ENCODE results near the gene HPD.

HPD gene

DNA sequence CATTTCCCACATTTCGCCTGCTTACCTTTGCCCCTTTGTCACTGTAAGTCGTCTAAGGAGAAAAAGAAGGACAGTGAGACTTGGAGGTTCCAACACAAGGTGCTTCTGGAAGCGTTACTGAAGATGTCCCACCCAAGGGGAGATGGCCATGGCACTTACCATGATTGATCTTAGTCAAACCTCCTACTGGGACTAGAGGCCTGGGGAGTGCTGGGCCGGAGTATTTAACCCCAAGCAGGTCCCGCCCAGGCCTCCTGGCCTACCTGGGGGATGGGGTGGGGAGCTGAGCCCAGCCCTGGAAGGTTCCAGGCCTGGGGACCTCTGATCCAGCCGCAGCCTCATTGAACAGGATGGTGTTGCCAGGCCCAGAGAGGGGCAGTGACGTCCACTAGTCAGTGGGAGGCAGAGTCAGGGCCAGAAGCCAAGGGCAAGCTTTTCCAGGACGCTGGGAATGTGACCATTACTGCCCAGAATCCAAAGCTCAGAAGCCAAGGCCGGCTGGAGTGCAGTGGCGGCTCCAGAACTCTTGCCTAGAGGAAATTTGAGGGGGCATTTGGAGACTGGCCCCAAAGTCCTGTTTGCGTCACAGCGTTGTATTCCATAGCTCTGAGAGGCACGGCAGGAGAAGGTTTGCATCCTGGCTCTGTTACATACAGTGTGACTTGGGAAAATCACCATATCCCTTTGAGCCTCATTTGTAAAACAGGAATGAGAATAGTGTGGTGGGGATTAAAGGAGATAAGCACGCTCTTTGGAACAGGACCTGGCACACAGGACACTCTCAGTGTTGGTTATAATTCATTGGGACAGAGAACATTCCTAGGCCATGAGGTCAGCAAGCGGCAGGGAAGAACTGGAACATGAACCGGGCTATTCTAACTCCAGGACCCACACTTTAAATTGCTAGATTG, at the start of gene HPD:
Gene HPD, minus strand, starts transcription at position 198 of the 911 bp plus-strand sequence. Its CDS starts 36 bp downstream, at position 162.
- no peak within 1 kb of the TSS for H3K4me2 ChIP-seq (ENCODE audit: low read depth, low read length)
- H3K9ac ChIP-seq (ENCODE audit: low read length) = no peak within 1 kb of the TSS
- H3K36me3 ChIP-seq (replicated peaks; ENCODE audit: insufficient read depth, low read length) = no peaks in the 10 kb centered on the region
- H3K79me2 ChIP-seq (ENCODE audit: low read length) = no peaks in the 10 kb centered on the region
- no peaks in the 10 kb centered on the region for H3K9me3 ChIP-seq (replicated peaks; ENCODE audit: insufficient read depth, low read length)
- DNase-seq = no peak
- H3F3A ChIP-seq (ENCODE audit: insufficient read depth, low read length) = no peaks in the 10 kb centered on the region
- no peaks in the 10 kb centered on the region for H3K9me2 ChIP-seq (replicated peaks; ENCODE audit: insufficient read depth, low read length)
- H3K27ac ChIP-seq (ENCODE audit: low read length) = no peak within 1 kb of the TSS
- H3K4me3 ChIP-seq (ENCODE audit: low read length) = no peak within 1 kb of the TSS
- no peaks in the 10 kb centered on the region for H4K20me1 ChIP-seq (ENCODE audit: insufficient read depth, low read length)
- no peaks in the 10 kb centered on the region for H3K4me1 ChIP-seq (ENCODE audit: low read length)
- no peak for TF ChIP-seq EZH2 (optimal IDR thresholded peaks at IDR 0.05; ENCODE audit: low read depth, low read length)
- TF ChIP-seq, protein P1, sequence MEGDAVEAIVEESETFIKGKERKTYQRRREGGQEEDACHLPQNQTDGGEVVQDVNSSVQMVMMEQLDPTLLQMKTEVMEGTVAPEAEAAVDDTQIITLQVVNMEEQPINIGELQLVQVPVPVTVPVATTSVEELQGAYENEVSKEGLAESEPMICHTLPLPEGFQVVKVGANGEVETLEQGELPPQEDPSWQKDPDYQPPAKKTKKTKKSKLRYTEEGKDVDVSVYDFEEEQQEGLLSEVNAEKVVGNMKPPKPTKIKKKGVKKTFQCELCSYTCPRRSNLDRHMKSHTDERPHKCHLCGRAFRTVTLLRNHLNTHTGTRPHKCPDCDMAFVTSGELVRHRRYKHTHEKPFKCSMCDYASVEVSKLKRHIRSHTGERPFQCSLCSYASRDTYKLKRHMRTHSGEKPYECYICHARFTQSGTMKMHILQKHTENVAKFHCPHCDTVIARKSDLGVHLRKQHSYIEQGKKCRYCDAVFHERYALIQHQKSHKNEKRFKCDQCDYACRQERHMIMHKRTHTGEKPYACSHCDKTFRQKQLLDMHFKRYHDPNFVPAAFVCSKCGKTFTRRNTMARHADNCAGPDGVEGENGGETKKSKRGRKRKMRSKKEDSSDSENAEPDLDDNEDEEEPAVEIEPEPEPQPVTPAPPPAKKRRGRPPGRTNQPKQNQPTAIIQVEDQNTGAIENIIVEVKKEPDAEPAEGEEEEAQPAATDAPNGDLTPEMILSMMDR (IDR thresholded peaks at IDR 0.05; ENCODE audit: low read length) = no peak
- no peak for TF ChIP-seq EZH2phosphoT487 (IDR thresholded peaks at IDR 0.05; ENCODE audit: low read length)
- no peaks in the 10 kb centered on the region for H3K27me3 ChIP-seq (replicated peaks; ENCODE audit: insufficient read depth, low read length)
- H2AFZ ChIP-seq (ENCODE audit: low read length) = no peak within 1 kb of the TSS

DNA sequence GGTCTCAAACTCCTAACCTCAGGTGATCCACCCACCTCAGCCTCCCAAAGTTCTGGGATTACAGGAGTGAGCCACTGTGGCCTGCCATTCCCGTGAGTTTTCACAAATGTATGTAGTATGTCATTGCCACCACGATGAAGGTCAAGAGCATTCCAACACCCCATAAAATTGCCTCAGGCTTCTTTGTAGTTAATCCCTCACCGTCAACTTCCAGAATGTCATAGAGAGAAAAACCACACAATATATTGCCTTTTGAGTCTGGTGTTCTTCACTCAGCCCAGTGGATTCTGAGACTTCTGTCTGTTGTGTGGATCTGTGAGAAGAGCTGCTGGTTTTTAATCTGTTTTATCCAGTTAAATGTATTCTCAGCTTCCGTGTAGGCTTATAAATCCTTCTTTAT, 47.1 kb upstream of the HPD start:
- no peaks in the 10 kb centered on the region for H4K20me1 ChIP-seq (ENCODE audit: insufficient read depth, low read length)
- no peaks in the 10 kb centered on the region for H3K9me2 ChIP-seq (replicated peaks; ENCODE audit: insufficient read depth, low read length)
- H3K9ac ChIP-seq (ENCODE audit: low read length) = no peak overlapping the region
- no peaks in the 10 kb centered on the region for H3K9me3 ChIP-seq (replicated peaks; ENCODE audit: insufficient read depth, low read length)
- no peaks in the 10 kb centered on the region for H3K36me3 ChIP-seq (replicated peaks; ENCODE audit: insufficient read depth, low read length)
- no peaks in the 10 kb centered on the region for H3K4me1 ChIP-seq (ENCODE audit: low read length)
- TF ChIP-seq EZH2 (optimal IDR thresholded peaks at IDR 0.05; ENCODE audit: low read depth, low read length) (no peak), EZH2phosphoT487 (IDR thresholded peaks at IDR 0.05; ENCODE audit: low read length) (no peak)
- TF ChIP-seq, protein P1 (IDR thresholded peaks at IDR 0.05; ENCODE audit: low read length) = no peak
- no peaks in the 10 kb centered on the region for H3K79me2 ChIP-seq (ENCODE audit: low read length)
- no peaks in the 10 kb centered on the region for H3K27me3 ChIP-seq (replicated peaks; ENCODE audit: insufficient read depth, low read length)
- no peak overlapping the region for H3K27ac ChIP-seq (ENCODE audit: low read length)
- DNase-seq = no peak
- no peak overlapping the region for H3K4me3 ChIP-seq (ENCODE audit: low read length)
- no peaks in the 10 kb centered on the region for H3F3A ChIP-seq (ENCODE audit: insufficient read depth, low read length)
- H3K4me2 ChIP-seq (ENCODE audit: low read depth, low read length) = no peak overlapping the region
- no peak overlapping the region for H2AFZ ChIP-seq (ENCODE audit: low read length)

DNA sequence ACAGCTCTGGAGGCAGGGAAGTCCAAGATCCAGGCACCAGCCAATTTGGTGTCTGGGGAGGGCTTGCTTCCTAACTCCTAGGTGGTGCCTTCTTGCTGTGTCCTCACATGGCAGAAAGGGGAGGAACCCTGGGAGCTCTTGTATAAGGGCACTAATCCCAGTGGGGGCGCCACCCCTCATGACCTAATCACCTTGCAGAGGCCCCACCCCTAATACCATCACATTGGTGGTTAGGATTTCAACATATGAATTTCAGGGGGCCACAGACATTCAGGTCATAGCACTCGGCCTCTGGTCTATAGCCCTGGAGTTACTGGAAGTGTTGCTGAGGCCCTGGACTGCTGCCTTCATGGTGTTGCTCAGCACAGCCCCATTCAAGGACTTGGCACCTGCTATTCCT, 44.5 kb upstream of the HPD start:
- no peak overlapping the region for H3K9ac ChIP-seq (ENCODE audit: low read length)
- no peak overlapping the region for H3K4me3 ChIP-seq (ENCODE audit: low read length)
- H3K4me2 ChIP-seq (ENCODE audit: low read depth, low read length) = no peak overlapping the region
- no peak overlapping the region for H2AFZ ChIP-seq (ENCODE audit: low read length)
- H3K27ac ChIP-seq (ENCODE audit: low read length) = no peak overlapping the region
- H3K79me2 ChIP-seq (ENCODE audit: low read length) = no peaks in the 10 kb centered on the region
- no peaks in the 10 kb centered on the region for H3K9me3 ChIP-seq (replicated peaks; ENCODE audit: insufficient read depth, low read length)
- H3K27me3 ChIP-seq (replicated peaks; ENCODE audit: insufficient read depth, low read length) = no peaks in the 10 kb centered on the region
- no peaks in the 10 kb centered on the region for H4K20me1 ChIP-seq (ENCODE audit: insufficient read depth, low read length)
- no peaks in the 10 kb centered on the region for H3F3A ChIP-seq (ENCODE audit: insufficient read depth, low read length)
- no peaks in the 10 kb centered on the region for H3K36me3 ChIP-seq (replicated peaks; ENCODE audit: insufficient read depth, low read length)
- no peak for DNase-seq
- H3K9me2 ChIP-seq (replicated peaks; ENCODE audit: insufficient read depth, low read length) = no peaks in the 10 kb centered on the region
- H3K4me1 ChIP-seq (ENCODE audit: low read length) = no peaks in the 10 kb centered on the region
- TF ChIP-seq, protein P1 (IDR thresholded peaks at IDR 0.05; ENCODE audit: low read length) = no peak
- TF ChIP-seq EZH2phosphoT487 (IDR thresholded peaks at IDR 0.05; ENCODE audit: low read length) (no peak), EZH2 (optimal IDR thresholded peaks at IDR 0.05; ENCODE audit: low read depth, low read length) (no peak)
